Tibial artery (tissue), 4 donors: Measurements from ENCODE around the gene SIPA1.
A peak's percentile ranks its signal among the peaks of the same experiment; 100 is the strongest.

Experiments used
- DNase-seq, 2 donors: peaks; one replicate each; pipeline ENCODE4 v3.0.0-alpha.2; 2019
- H3K27ac ChIP-seq, 2 donors: fragments of 200-600 bp; sonication (generic) in 1 of 2; 1 replicate in 1 of 2; 2 replicates in 1 of 2; pipeline ENCODE4 v1.5.1; 2018 to 2019; ENCODE audit warnings: mild to moderate bottlenecking in 1 of 2
- H3K27me3 ChIP-seq, 2 donors: fragments of 200-600 bp; sonication (generic) in 1 of 2; one replicate each; pipeline versions ENCODE4 v1.5.1 to v1.6.0; 2016 to 2019
- H3K36me3 ChIP-seq, 3 donors: fragments of 200-600 bp; sonication (generic) in 2 of 3; one replicate each; pipeline ENCODE4 v1.5.1; 2016 to 2019; ENCODE audit warnings: mild to moderate bottlenecking in 2 of 3
- H3K4me1 ChIP-seq, 4 donors: fragments of 200-600 bp; sonication (generic) in 2 of 4; 1 replicate in 3 of 4; 2 replicates in 1 of 4; pipeline ENCODE4 v1.5.1; 2016 to 2019
- H3K4me3 ChIP-seq, 2 donors: fragments of 200-600 bp; sonication (generic) in 1 of 2; 1 replicate in 1 of 2; 2 replicates in 1 of 2; pipeline ENCODE4 v1.5.1; 2018 to 2019; ENCODE audit warnings: mild to moderate bottlenecking in 2 of 2
- H3K9me3 ChIP-seq, 3 donors: fragments of 200-600 bp; sonication (generic) in 1 of 3; one replicate each; pipeline ENCODE4 v1.5.1; 2016 to 2019
- intact Hi-C: fragments of 100-400 bp; cut with DNase I; formaldehyde crosslinking; loops from one replicate; pipeline ENCODE4 v1.15.0; 2023; ENCODE audit warnings: low total_unique reads
- TF ChIP-seq, protein P1 (sequence below), 2 experiments: fragments of 200-600 bp in 1 of 2; fragments of 450-650 bp in 1 of 2; IDR thresholded peaks; one replicate each; pipeline ENCODE4 v1.5.1; 2017 to 2019; ENCODE audit warnings: antibody characterized with exemption in 2 of 2, mild to moderate bottlenecking in 1 of 2, moderate library complexity in 1 of 2

SIPA1 gene

GRCh38 chr11:65604258-65604657, 33.6 kb upstream of the SIPA1 start:
- H3K4me1 ChIP-seq, result peaks cover 0 to 19% (median 16%) of the 10 kb centered on the region in 4 donors
- H3K36me3 ChIP-seq, result peaks cover 15 to 96% (median 67%) of the 10 kb centered on the region in 3 donors
- no peaks in the 10 kb centered on the region for H3K9me3 ChIP-seq
- intact Hi-C loops, result no loop called here
- H3K27me3 ChIP-seq, result no peaks in the 10 kb centered on the region
- no peak overlapping the region for H3K27ac ChIP-seq
- H3K4me3 ChIP-seq, result no peak overlapping the region
- no peak for DNase-seq
- TF ChIP-seq, protein P1, sequence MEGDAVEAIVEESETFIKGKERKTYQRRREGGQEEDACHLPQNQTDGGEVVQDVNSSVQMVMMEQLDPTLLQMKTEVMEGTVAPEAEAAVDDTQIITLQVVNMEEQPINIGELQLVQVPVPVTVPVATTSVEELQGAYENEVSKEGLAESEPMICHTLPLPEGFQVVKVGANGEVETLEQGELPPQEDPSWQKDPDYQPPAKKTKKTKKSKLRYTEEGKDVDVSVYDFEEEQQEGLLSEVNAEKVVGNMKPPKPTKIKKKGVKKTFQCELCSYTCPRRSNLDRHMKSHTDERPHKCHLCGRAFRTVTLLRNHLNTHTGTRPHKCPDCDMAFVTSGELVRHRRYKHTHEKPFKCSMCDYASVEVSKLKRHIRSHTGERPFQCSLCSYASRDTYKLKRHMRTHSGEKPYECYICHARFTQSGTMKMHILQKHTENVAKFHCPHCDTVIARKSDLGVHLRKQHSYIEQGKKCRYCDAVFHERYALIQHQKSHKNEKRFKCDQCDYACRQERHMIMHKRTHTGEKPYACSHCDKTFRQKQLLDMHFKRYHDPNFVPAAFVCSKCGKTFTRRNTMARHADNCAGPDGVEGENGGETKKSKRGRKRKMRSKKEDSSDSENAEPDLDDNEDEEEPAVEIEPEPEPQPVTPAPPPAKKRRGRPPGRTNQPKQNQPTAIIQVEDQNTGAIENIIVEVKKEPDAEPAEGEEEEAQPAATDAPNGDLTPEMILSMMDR (IDR thresholded peaks at IDR 0.05), result no peak

DNA sequence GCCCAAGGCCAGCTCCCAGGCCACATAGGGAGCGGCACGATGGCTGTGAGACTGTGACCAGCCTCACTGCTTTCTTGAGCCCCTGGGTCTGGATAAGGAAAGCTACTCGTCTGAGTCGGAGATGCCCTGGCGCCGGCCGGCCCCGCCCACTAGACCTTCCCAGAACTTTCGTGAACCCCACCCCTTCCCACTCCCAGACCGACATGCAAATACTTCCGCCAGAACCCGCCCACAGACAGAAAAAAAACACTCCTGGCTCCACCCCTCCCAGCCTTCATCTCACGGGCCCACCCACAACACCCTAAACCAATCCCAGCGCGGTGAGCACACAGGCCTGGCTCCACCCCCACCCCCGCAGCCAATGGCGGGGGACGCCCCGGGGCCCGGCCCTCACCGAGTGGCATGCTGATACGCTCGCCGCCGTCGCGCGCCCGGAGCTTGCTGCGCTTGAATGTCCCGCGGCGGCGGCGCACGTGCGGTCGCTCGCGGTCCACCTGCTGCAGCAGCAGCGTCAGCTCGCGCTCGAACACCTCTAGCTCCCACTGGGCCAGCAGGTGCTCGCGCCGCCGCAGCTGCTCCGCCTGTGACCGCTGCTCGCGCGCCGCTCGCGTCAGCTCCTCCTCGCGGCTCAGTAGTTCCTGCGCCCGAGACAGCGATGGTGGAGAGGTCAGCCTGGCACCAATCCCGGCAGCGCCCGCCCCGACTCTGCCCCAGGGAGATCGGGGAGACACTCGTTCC, 30.9 kb upstream of the SIPA1 start:
- H3K36me3 ChIP-seq, result peaks cover 15 to 95% (median 45%) of the 10 kb centered on the region in 3 donors
- intact Hi-C loops, result no loop called here
- H3K4me3 ChIP-seq, result peak overlapping the region; percentile 39 to 53

DNA sequence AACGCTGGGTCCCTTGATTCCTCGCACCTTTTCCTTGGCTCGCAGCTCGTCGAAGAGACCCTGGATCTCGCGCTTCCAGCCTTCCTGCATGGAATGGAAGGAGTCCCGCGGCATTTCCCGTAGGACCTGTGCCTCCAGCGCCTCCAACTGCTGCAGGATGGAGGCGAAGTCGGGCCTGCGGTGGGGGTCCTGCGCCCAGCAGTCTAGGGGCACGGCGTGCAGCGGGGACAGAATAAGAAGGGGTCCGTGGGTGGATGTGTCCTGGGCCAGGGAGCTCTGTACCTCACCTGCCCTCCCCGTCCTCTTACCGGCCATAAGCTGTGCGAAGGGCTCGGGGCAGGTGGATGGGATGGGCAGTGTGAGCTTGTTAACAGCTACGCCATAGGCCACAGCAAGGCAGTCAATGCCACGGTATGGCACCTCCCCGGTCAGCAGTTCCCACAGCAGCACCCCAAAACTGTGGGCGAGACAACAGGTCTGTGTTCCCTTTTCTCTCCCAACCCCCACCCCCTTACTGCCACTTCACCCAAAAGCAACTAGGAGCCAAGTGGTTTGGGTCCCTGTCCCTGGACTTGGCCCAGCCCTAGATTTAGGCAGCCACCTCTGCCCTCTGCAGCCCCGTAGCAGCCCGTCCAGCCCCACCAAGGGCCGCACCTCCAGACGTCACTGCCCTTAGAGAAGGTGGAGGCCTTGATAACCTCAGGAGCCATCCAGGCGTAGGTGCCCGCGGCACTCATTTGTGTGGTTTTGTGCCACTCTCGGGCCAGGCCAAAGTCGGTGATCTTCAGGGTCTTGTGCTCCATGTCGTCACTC, 30.1 kb upstream of the SIPA1 start:
- peak overlapping the region; percentile 39 to 53 for H3K4me3 ChIP-seq
- peak in 1 of 2 donors; percentile 64 for DNase-seq
- peaks cover 15 to 95% (median 41%) of the 10 kb centered on the region in 3 donors for H3K36me3 ChIP-seq
- no peaks in the 10 kb centered on the region for H3K9me3 ChIP-seq
- TF ChIP-seq, protein P1 (IDR thresholded peaks at IDR 0.05), result no peak
- H3K4me1 ChIP-seq, result peaks cover 0 to 54% (median 49%) of the 10 kb centered on the region in 4 donors
- peak overlapping the region; percentile 73 to 78 for H3K27ac ChIP-seq
- intact Hi-C loops, result no loop called here
- no peaks in the 10 kb centered on the region for H3K27me3 ChIP-seq

More for the DNA sequence above, 30.9 kb upstream of the SIPA1 start:
- peak; percentile 95 to 98 for DNase-seq
- TF ChIP-seq, protein P1 (IDR thresholded peaks at IDR 0.05), result peak in 1 of 2 experiments; percentile 12
- Histone ChIP-seq H3K27me3 (no peaks in the 10 kb centered on the region), H3K9me3 (no peaks in the 10 kb centered on the region), H3K4me1 (peaks cover 0 to 47% (median 42%) of the 10 kb centered on the region in 4 donors), H3K27ac (peak overlapping the region; percentile 73 to 78)

DNA sequence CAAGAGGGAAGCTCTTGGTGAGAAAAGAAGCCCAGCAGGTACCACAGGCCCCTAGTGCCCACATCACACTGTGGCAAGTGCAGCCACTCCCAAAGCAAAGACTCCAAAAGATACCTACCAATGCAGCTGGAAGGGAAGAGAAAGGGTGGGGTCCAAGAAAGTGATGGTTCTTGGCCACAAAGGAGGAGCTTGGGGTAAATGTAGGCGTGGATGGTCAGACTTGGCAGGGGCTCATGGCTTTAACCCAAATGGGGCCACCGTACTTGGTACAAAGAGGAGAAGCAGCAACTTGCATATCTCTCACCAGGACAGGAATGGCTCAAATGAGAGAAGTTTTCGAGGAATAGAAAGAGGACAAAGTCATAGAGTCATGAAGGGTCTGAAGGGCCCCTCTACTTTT, 28.7 kb upstream of the SIPA1 start:
- Histone ChIP-seq H3K4me3 (no peak overlapping the region), H3K36me3 (peaks cover 13 to 86% (median 26%) of the 10 kb centered on the region in 3 donors), H3K27me3 (no peaks in the 10 kb centered on the region), H3K27ac (no peak overlapping the region), H3K4me1 (peaks cover 0 to 65% (median 57%) of the 10 kb centered on the region in 4 donors), H3K9me3 (no peaks in the 10 kb centered on the region)
- TF ChIP-seq, protein P1 (IDR thresholded peaks at IDR 0.05), result no peak
- intact Hi-C loops, result no loop called here
- no peak for DNase-seq

DNA sequence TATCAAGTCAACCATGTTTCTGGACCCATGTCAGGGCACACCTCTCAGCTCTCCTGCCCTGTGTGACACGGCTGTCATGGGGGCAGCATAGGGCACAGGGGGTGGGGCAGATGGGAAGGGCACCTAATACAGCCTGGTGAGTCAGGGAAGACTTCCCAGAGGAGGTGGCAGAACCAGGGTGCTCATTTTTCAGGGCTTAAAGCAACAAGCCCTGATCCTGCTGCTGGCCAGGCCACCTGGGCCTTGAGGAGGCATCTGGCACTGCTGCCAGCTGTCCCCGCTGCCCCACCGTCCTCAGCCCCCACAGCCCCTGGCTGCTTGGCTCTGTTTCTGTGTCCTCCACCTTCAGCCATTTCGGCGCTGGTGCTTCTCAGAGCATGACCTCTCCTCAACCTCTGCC, 28.2 kb upstream of the SIPA1 start:
- peaks cover 9 to 81% (median 22%) of the 10 kb centered on the region in 3 donors for H3K36me3 ChIP-seq
- intact Hi-C loops, result loop anchor here (5.0 kb wide), 1 partner anchor 82 kb away; the partner anchor contains the start of gene SCYL1
- peaks cover 0 to 65% (median 57%) of the 10 kb centered on the region in 4 donors for H3K4me1 ChIP-seq
- TF ChIP-seq, protein P1 (IDR thresholded peaks at IDR 0.05), result no peak
- no peaks in the 10 kb centered on the region for H3K27me3 ChIP-seq
- no peak for DNase-seq
- H3K9me3 ChIP-seq, result no peaks in the 10 kb centered on the region
- H3K27ac ChIP-seq, result peak overlapping the region in 1 of 2 donors; percentile 10
- H3K4me3 ChIP-seq, result no peak overlapping the region
